NB4 (cell line): ENCODE data around the gene WDR44.

ENCODE experiments used
- MYC ChIP-seq: IDR thresholded peaks from 2 replicates; pipeline ENCODE4 v1.6.1; 2011; ENCODE audit warnings: low read depth, low read length
- POLR2A ChIP-seq: IDR thresholded peaks from 2 replicates; pipeline ENCODE4 v1.6.1; 2011; ENCODE audit warnings: mild to moderate bottlenecking; ENCODE audit not compliant: insufficient read length; ENCODE audit errors: extremely low read depth
- TF ChIP-seq, protein P1 (sequence below): IDR thresholded peaks from one replicate; pipeline ENCODE4 v1.5.1; 2012; ENCODE audit warnings: low read depth, low read length

DNA sequence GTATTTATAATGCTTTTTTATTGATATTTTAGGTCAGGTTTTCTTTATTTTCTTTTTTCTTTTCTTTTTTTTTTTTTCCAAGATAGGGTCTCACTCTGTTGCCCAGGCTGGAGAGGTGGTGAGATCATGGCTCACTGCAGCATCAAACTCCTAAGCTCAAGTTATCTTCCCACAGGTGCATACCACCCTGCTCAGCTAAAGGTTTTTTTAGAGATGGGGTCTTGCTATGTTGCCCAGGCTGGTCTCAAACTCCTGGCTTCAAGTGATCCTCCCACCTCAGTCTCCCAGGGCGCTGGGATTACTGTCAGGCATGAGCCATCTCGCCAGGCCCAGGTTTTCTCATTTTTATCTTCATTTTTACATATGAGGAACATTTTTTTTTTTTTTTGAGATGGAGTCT lies 3.3 kb downstream of the WDR44 start:
- TF ChIP-seq, protein P1, sequence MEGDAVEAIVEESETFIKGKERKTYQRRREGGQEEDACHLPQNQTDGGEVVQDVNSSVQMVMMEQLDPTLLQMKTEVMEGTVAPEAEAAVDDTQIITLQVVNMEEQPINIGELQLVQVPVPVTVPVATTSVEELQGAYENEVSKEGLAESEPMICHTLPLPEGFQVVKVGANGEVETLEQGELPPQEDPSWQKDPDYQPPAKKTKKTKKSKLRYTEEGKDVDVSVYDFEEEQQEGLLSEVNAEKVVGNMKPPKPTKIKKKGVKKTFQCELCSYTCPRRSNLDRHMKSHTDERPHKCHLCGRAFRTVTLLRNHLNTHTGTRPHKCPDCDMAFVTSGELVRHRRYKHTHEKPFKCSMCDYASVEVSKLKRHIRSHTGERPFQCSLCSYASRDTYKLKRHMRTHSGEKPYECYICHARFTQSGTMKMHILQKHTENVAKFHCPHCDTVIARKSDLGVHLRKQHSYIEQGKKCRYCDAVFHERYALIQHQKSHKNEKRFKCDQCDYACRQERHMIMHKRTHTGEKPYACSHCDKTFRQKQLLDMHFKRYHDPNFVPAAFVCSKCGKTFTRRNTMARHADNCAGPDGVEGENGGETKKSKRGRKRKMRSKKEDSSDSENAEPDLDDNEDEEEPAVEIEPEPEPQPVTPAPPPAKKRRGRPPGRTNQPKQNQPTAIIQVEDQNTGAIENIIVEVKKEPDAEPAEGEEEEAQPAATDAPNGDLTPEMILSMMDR, result no peak
- TF ChIP-seq POLR2A (no peak), MYC (no peak)
